ENCODE results near the gene CUL9.

The CUL9 gene

DNA sequence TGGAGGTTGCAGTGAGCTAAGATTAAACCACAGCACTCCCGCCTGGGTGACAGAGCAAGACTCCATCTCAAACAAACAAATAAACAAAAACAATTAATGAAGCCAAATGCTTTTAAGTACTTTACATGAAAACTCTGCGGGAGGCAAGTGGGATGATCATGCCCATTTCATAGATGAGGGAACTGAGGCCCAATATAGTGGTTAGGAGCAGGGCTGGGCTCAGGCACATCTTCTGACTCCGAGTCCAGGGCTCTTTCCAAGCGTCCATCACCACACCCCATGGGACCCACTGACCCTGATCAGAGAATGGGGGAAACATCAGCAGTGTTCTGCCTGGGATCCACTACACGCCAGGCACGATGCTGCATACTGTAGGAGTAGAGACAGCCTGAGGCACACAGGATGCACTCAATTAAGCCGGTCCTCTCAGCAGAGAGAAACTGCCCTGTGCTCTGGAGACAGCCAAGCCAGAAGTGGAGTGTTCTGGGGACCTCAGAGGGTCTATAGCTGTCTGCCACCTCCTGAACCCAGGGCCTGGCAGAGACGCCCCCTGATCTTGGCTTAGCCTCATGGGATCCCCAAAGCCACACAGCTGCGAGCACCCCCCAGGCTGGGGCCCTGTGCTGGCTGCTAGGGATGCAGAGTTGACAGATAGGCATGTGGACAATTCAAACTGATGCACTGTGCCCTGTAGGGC lies 74.8 kb downstream of the CUL9 start:
- no peak for DNase-seq (ENCODE audit: low spot score)

DNA sequence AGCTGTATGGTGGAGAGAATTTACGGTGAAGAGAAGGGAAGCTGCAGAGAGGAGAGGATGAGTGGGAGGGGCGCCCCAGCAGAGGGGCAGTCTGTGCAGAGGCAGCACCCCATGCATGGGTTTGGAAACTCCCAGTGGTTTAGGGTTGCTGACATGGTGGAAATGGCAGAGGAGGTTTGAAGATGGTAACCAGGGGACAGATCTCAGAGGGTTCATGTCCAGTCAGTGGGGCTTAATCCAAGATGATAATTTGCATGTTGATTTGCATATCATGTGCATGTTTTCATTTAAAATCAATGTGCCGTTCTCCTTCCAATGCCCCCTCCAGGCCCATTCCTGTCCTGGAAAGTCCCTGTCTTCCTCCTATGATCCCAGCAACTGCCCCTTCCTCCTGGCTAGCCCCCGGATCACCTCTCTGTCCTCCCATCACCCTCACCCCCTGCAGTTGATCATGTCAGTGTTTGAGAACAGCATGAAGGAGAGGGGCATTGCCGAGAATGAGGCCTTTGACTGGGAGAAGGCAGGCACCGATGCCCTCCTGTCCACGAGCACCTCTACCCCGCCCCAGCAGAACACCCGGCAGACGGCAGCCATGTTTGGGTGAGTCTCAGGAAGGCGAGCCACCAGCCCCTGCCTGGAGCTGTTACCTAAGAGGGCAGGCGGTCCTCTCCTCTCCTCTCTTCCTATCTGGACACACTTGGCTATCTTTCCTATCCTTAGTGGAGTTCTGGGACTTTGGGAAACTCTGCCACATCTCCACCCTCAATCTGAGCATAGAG lies 75.6 kb downstream of the CUL9 start:
- no peak for DNase-seq (ENCODE audit: low spot score)

DNA sequence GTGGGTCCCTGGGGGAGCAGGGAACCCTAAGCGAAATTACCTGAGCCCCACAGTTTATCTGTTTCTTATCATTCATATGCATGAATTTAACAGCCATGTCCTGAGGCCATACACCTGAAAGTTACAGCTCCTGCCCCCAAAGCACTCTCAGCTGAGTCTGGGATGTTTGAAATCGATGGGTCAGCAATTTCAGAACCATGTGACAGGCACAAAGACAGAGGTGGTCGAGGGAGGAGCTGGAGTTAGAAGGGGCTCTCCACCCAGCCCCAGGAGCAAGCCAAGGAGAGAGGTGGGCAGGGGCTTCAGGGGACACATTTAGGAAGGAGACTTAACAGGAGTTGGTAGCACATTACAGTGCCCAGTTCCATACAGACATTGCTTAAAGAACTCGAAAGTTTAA lies 76.2 kb downstream of the CUL9 start:
- DNase-seq (ENCODE audit: low spot score): no peak

DNA sequence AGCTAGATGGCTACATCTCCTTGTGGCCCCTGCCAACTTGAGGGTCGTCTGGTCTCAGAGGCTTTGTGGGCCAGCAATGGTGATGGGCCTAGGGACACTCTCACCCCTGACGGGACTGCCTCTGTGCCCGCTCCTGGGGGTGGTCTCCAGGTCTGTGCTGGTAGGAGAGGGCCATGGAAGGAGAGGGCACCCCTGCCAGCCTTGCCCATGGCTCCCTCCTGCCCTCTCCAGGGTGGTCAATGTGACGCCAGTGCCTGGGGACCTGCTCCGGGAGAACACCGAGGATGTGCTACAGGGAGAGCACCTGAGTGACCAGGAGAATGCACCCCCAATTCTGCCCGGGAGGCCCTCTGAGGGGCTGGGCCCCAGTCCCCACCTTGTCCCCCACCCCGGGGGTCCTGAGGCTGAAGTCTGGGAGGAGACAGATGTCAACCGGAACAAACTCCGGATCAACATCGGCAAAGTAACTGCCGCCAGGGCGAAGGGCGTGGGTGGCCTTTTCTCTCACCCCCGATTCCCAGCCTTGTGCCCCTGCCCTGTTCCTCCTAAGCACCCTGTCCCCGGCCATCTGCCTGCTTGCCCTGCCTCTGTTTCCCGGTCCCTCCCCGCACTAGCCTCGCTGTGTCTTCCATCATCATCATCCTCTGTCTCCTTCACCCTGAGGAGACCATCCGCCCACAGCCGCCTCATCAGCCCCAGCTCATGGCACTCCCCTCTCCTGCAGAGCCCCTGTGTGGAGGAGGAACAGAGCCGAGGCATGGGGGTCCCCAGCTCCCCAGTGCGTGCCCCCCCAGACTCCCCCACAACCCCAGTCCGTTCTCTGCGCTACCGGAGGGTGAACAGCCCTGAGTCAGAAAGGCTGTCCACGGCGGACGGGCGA lies 77.1 kb downstream of the CUL9 start:
- no peak for DNase-seq (ENCODE audit: low spot score)

DNA sequence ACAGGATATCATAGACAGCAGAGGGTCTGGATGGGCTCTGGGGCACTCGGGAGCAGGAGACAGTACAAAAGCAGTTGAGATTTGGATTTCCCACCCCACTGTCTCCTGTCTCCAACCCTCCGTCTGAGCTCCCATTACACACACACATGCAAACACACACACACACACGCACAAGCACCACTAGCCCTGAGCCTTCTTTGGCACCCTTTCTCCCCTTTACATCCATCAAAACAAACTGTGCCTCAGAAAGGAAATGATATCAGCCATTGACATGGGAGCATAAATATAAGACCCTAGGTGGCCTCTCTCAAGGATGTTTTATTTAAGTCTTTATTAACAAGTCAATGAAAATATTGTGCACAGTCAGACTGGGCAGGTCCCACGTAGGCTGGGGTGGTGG lies 78.8 kb downstream of the CUL9 start:
- no peak for DNase-seq (ENCODE audit: low spot score)

DNA sequence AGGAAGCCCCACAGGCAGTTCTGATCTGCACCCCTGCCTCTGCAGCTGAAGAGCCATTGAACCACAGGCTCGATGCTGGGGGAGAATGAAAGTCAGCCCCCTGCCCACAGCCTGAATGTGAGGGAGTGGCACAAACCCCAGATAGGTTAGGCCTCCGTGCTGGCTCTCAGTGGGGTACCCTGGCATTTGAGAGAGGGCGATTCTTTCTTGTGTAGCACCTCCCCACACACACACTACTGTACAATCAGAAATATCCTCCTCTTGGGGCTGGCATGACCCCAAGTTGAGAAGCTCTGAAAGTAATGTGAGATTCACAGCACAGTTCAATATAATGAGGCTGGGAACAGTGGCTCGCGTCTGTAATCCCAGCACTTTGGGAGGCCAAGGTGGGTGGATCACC lies 79.2 kb downstream of the CUL9 start:
- DNase-seq (ENCODE audit: low spot score): no peak

DNA sequence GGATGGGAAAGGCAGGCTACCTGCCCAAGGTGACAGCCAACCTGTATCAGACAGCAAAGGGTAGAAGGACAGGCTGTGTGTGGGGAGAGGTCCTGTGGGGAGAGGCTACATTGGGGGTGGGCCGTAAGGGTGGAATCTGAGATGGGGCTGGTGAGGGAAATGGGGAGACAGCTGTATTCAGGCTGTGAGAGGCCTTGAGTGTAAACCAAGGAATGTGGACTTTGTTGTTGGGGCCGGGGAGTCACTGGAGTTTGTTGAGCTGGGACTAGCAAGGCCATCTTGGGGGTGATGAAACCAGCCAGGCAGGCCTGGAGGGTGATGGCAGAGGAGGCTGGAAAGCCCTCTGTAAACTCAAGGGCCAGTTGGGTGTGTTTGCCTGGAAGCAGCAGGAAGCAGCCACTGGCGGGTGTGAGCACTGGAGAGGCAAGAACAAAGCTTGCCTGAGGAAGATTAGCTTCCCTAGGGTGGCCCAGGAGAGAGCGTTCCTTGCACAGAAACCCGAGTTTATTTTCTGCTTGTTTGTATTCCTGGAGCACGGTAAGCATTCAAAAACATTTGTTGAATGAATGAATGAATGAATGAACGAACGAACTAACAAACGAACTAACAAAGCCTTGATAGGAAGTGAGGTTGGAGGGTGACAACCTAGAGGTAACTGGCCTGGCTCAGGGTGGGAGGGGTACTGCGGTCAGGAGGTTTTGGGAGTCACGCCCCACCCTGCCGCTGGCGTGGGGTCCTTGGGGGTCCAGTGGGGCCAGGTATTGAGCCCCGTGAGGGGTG lies 80.2 kb downstream of the CUL9 start:
- no peak for DNase-seq (ENCODE audit: low spot score)

DNA sequence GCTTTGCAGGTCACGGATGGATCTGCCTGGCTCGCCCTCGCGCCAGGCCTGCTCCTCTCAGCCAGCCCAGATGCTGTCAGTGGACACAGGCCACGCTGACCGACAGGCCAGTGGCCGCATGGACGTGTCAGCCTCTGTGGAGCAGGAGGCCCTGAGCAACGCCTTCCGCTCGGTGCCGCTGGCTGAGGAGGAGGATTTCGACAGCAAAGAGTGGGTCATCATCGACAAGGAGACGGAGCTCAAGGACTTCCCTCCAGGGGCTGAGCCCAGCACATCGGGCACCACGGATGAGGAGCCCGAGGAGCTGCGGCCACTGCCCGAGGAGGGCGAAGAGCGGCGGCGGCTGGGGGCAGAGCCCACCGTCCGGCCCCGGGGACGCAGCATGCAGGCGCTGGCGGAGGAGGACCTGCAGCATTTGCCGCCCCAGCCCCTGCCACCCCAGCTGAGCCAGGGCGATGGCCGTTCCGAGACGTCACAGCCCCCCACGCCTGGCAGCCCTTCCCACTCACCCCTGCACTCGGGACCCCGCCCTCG lies 80.9 kb downstream of the CUL9 start:
- DNase-seq (ENCODE audit: low spot score): no peak

DNA sequence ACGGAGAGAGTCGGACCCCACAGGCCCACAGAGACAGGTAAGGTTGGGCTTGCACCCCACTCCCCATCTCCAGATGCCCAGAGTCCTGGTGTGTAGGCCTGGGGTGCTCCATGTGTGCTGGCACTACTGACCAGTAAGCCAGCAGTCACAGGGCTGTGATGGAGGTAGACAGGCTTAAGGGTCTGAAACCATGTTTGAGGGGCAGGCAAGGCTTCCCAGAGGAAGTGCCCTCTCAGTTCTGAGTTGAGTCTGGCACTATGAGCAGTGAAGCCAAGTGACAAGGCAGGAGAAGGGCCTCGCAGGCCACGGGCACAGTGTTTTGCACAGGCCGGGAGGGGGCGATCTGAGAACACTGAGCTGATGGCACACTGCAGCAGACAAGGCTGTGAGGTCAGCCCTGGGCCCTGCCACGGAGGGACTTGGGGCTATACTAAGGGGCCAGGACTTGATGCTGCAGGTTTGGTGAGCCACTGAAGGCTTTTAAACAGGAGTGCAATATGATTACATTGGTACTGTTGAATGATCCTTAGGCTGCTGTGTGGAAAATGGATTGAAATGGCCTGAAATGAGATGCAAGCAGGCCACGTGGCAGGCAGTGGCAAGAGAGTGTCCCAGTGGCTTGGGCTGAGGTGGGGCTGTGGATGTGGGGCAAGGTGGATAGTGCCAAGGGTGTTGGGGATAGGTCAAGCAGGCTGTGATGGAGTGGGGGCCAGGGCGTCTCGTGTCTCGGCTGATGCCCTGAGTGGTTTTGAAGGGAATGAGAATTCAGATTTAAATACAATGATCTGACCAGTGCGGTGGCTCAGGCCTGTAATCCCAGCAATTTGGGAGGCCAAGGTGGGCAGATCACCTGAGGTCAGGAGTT lies 81.5 kb downstream of the CUL9 start:
- peak; percentile 75 for DNase-seq (ENCODE audit: low spot score)

DNA sequence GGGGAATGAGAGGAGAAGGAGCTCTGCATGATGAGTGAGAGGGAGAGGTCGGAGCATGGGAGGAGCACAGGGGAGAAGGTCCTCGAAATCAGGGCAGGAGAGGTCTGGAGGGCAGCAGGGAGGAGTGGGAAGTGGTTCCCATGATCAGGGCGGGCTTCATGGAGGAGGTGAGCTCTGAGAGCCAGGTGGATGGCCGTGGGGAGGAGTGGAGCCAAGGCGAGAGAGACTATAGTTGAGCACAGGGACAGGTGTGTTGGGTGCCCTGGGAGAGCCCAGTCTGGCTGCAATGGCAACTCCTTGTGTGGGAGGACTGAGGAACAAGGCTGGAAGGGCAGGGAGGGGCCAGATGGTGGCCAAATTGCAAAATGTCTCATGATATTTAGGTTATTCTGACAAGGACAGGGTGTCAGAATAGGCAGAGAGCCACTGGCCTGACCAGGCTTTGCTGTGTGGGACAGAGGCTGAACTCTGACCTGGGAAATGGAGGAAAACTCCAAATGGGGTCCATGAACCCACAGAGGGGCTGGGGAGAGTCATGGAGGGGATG lies 82.7 kb downstream of the CUL9 start:
- no peak for DNase-seq (ENCODE audit: low spot score)

DNA sequence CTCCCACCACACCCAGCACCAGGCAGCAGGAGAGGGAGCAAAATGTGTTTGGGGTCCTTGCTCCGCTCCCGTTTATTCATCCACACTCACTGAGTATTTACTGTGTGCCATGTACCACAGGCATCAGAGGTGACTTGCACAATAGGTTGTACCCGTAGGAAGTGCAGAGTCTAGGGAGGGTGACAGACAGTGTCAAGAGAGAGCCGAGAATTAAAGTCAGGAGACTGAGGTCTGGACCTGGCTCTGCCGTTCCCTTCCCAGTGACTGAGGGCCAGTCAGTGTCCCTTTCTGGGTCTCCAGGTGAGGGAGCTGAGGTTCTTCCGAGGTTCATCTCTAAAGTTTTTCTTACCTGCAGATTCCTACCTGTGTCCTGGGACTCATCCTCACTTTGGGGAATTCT lies 83.6 kb downstream of the CUL9 start:
- DNase-seq (ENCODE audit: low spot score): no peak

DNA sequence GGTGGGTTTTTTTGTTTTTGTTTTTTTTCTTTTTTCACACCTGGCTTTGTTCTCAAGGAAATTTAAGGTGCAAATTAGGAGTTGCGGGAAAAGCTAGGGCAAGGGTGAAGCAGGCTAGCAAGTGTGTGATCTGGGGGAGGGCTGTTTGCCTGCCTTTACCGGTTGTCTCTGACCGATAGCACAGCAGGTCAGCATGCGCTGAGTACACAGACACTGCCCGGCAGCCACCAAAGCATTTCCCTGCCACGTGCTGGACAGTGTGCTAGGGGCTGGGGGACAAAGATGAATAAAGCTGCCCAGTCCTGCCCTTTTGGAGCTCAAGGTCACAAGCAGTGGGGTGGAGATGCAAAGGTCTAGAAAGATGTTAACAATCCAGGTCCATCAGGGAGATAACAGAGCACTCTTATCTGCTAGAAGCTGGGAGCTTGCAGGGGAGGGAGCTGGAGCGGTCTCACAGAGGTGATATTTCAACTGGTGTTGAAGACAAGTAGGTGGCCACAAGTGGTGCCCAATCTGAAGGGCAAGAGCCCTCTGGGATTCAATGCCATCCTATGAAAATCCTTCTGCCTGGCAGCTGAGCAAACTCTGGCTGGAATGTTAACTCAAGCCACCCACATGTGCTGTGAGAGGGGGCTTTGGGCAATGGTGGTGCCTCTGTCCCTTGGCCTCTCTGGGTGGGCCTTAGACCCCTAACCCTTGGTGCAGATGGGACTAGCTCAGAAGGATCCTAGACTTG lies 85.8 kb downstream of the CUL9 start:
- DNase-seq (ENCODE audit: low spot score): no peak

DNA sequence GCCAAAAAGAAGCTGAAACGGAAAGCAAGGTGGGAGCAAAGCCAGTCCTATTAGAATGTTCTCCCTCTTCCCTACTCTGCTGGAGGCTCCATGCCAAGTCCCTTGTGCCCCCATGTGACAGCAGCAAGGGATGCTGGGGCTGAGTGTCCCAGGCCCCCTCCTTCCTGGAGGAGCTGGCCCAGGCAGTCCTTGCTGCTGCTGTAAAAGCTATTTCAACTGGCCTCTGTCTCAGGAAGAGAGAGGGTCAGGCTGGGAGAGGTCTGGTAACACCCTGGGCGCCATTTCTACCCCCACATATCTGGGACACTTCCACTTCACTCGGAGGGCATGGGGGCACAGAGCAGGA lies 86.3 kb downstream of the CUL9 start:
- DNase-seq (ENCODE audit: low spot score): no peak

DNA sequence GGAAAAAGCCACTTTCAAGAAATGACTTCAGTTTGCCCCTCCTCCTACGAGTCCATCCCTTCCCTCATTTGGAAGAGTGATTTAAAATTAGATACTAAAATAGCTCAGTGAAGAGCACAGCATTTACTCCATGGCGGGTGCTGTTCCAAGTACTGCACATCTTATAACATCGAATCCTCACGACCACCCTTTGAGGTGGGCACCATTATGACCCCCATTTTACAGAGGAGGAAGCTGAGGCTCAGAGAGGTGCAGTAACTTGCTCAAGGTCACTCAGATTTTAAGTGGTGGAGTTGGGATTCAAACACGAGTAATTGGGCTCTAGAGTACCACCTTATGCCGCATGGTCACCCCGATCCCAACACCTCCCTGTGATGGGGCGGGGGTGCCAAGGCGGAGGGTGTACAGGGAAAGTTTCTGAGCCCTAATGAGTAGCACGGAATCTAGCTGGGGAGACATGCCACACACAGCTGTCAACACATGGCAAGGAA lies 86.8 kb downstream of the CUL9 start:
- no peak for DNase-seq (ENCODE audit: low spot score)

DNA sequence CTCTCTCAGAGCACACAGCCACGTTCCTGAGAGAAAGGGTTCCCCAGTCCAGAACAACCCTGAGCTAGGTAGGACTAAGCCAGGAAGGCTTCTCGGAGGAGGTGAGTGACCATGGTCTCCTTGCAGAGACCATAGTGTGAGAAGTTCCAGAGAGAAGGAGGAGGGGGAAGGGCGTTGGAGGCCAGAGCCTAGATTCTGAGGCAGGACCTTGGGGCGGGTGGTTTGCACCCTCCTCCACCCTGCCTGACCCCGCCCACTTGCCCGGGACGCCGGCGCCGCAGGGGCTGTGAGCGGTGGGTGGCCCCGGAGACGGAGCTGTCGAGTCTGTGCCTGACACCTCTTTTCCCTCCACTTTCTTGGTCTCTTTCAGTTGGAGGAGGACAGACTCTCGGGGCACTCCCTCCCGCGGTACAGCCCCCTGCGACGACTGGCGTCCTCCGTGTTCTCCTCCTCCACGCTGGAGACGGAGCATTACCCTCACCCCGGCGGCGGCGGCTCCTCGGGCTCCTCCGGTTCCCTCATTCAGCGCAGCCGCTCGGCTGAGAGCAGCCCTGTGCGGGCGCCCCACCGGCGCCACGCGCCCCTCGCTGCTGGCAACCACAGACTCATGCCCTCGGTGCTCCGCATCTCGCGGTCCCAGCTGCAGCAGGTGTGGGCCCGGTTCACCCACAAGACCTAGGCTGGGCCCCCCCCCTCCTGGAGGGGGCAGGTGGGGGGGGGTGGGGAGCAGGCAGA lies 87.4 kb downstream of the CUL9 start:
- DNase-seq (ENCODE audit: low spot score): no peak

DNA sequence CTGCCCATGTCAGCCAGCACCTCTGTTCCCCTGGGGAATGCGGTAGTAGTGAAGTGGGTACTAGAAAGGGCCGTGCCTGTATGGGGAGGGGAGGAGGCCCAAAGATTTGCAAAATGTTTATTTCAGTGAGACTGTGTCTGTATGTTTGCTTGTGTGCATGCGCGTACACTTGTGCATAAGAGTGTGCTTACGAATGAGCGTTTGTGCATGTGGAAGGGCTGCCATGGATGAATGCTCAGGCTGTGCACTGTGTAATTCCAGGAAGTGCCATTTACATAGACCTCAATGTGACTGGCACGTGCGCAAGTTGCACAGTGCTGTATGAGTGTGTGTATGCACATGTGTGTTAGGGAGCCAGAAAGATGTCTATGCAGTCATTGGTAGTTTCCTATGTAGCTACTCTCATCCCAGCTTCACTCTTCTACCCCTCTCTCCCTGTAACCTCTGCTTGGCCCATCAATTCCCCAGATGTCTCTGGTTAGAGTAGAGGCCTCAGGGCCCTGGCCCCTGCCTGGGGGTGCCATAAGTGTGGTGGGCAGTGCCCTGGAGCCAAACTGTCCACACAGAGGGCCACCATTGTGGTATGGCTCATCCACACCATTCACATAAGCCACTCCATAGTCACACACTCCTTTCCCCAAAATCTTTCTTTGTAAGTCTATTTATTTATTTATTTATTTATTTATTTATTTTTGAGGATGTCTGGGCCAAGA lies 89.3 kb downstream of the CUL9 start:
- no peak for DNase-seq (ENCODE audit: low spot score)

DNA sequence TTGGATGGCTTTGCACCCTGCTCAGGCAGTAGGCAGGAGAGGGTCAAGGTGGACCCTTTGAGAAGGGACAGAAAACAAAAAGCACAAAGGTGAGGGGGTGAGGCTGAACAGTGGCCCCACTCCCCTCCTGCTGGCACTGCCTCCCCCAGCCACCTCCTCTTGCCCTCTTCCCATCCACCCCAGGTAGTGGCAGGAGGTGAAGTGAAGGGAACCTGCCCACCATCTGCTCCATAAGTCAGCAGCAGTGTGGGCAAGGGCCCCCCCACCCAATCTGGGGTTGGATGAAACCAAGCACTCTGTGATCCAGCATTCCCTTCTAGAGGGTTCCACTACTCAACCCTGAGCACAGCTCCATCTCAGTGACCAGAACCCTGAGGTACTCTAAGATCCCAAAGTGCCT lies 89.9 kb downstream of the CUL9 start:
- no peak for DNase-seq (ENCODE audit: low spot score)

DNA sequence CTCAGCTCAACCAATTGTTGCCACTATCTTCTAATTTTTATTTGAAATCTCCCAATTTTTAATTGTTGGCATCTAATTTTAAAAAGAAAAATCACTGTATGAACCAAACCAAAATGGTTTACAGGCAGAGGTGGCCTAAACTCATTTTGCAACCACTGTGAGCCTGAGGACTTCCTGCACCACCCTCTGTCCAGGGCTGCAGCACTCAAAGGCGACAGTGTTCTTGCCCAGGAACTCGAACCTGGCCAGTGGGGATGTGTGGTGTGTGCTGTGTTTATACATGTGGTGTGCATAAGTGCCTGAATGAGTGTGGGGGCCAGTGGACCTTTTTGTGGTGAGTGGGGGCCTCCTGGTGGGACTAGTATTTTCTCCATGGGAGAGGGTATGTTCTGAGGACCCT lies 91.7 kb downstream of the CUL9 start:
- DNase-seq (ENCODE audit: low spot score): no peak
